SW480 (cell line): ENCODE measurements around the gene NIPA2.

ENCODE experiments used
- DNase-seq: peaks from one replicate; pipeline ENCODE4 v3.0.0-alpha.2; 2016; ENCODE audit warnings: low spot score

The NIPA2 gene

DNA sequence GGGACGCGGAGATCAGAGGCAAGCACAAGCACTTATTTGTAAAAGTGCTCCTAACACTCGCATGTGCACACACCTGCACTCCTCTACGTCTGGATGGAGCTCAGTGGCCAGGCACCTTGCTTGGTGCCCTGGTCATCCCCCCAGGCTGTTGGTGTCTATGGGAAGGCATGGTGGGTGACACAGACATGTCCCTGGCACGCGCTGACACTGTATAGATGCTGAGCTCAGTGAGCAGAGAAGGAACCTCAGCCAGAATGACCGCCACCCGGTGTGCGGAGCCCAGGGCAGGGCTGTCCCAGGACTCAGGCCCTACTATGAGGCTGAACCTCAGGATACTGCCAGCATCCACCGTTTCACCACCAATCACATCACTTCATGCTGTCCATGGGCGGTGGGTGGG is 64.5 kb downstream of the NIPA2 start:
- no peak for DNase-seq

DNA sequence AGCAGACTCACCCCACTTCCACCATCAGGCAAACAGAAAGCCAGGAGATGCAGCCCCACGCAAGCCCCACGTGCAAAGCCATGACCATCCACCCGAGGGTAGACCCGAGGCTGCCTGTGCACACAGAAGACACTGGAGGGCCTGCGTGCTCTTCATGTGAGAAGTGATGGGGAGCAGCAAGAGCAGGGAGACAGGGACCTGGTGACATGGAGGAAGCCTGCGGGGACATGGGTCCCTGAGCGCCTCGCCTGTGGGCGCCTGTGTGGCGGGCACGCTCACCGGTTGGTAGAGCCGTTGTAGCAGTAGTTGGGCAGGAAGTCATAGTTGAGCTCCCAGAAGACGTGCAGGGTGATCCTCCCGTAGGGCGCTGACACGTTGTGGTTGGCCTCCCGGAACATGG is 65.0 kb downstream of the NIPA2 start:
- DNase-seq = no peak

DNA sequence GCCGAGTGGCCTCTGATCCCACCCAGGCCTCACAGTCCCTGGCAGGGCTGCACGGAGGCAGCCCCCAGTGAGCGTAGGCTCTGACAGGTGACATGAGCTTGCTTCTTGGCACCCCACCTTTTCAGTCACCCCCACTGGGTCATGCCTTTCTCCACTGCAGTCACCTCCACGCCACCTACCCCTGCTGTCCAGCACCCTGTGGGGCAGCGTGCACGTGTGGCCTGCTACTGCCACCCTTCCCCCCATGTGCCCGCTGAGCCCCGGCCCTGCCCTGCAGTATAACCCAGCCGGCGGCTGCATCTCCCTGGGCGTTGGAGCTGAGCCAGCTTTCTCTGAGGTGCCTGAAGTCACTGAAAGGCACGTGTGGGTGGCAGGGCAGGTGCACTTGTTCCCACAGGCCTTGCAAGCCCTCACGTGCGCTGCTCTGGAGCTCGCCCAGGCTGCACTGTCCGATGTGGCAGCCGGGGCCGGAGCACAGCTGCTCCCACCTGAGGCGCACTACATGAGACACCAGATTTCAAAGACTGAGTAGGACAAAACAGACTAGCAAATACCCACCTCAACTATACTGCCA is 65.6 kb downstream of the NIPA2 start:
- no peak for DNase-seq

DNA sequence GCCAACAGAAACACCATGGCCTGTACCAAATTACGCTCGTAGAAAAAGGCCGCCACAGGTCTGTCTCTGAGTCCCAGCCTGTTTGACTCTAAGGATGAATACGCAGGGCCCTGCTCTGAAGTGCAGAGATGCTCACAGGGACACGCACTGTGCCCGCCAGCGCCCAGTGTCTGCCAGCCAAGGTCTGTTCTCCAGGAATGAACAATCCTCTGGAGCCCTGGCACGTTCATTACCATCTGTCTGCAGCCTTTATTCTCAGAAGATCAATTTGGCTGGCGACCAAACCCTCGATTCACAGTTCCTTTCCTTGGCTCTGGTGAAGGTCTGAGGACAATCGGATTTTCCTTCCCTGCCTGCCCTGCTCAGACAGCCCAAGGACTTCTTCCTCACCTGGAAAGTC is 66.3 kb downstream of the NIPA2 start:
- DNase-seq = no peak

DNA sequence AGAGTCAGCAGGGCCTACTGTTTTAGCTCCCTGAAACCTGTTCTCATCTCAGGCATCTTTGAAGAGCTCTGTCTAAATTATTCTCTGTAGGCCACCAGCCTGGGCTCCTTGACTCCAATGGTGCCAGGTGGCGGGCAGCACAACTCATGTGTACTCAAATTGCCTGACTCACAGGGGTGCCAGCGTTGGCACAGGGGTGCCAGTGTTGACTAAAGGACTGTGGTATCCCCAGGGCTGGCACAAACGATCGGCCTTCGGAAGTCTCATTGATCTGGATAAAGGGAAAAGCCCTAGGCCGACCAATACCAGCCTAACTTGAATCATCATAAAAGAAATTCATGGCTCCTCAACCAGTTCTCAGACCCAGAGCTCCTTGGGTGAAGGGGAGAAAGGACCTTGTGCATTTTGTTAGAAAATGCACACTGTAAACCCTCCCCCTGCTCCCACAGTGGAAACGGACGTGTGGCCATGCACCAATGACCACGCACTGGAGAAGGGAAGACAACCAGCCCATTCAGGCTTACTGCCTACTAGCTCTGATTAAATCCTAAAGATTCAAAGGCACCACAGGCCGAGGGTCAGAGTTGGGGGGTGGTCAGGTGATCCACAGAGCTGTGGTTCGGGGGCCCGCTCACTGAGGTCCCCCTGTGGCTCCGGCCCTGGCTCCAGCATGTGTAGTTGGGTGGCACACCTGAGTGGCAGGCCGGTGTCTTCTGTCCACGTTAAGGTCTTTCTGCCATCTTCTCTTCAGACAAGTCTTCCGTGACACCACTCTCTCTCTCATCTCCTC is 68.9 kb downstream of the NIPA2 start:
- DNase-seq = no peak

DNA sequence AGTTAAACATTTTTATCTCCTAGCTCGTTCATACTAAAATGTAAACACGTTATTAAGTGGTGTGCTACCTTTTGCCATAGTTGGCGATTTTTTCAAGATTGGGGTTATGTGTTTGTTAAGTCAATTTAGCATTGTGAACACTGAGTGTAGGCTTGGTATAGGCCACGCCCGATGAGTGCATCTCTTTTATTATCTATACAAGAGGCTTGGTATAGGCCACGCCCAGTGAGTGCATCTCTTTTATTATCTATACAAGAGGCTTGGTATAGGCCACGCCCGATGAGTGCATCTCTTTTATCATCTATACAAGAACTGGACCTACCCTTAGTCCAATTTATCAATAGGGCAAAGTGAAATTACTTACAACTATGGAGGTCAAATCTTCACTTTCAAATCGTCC is 70.4 kb downstream of the NIPA2 start:
- DNase-seq = no peak

DNA sequence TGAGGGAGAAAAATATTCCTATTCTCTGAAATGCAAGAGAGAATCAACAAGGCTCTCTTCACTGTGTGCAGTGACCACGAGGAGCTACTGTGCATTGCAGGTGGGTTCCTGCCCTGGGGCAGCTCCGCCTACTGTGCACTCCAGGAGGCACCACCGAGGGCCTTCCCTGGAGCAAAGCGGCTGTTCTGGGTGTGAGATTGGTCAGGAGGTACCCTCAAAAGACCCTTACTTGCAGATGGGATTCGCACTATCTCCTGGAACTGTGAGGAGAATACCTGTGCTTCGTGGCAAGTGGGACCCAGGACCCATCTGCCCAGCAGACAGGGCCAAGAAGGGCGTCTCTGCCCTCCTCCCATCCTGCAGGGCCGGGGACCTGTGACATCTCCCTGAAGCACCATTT is 72.8 kb downstream of the NIPA2 start:
- DNase-seq = no peak

DNA sequence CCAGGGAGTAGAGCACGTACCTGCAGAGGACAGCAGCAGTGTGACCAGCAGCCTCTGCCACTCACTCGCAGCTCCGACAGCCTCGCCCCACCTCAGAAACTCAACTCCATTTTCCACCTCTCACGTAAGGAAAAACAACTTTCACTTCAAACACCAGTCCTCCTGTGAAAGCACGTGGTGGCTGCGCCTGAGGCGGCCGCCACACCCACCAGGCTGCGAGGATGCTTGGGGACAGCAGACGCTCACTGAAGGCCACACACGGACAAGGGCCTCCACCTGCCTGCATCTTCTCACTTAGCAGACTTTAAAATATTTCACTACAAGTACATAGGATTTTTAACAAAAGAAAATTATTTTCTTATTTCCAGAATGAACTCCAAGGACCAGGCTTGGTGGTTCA is 73.8 kb downstream of the NIPA2 start:
- no peak for DNase-seq

DNA sequence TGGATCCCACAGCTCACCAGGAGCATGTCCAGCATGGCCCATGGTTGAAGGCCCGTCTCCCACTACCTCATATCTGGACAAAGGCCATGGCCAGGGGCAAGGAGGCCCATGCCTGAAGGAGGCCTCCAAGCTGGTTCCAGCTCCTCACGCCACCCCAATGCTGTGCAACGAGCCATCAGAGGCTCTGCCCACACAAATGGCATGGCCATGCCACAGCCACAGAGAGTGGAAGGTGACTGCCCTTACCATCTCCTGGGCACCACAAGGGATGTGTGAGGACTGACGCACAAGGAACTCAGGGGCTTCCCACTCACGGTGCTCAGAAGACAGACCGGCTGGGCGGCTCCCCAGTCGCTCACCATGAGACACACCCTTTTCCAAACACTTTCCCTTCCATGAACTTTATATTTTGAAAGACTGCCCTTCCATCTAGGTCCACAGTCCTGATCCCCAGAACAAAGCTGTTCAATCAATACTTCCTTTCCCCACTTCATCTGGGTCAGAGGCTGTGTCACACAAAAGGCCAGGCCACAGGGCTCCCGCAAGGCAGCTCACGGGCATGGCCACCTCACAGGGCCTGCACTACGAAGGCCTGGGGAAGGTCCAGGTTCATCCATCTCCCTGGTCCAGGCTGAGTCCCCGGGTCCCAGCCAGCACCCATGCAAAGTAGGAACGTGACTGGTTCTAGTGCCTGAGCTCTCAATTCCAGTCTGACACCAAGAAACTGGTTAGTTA is 75.3 kb downstream of the NIPA2 start:
- DNase-seq = no peak

DNA sequence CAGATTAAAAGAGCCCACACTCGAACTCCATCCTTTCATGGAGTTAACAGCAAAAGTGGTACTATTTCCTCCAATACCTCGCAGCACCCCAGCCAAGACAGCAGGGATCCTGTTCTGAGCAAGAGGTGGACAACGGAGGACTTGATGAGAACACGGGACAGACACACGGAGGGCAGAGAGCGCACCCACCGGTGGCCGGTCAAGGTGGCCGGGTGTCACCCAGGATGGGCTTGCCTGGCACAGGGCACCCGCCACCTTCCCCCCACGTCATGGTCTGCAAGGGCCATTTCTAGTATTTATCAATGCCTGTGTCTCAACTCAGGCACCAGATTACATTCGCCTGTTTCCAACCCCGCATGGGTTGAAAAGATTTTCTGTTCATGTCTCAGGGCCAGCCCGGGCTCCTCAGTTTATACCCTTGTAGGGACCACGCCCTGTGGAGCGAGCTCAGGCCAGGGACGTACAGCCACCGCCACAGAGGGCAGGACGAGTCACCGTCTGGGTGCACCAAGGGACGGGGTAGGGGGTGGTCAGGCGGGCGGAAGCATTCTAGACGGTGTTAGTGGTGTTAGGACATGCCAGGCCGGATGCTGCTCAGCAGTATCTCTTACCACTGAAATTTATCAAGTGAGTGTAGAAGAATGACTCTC is 77.5 kb downstream of the NIPA2 start:
- no peak for DNase-seq

DNA sequence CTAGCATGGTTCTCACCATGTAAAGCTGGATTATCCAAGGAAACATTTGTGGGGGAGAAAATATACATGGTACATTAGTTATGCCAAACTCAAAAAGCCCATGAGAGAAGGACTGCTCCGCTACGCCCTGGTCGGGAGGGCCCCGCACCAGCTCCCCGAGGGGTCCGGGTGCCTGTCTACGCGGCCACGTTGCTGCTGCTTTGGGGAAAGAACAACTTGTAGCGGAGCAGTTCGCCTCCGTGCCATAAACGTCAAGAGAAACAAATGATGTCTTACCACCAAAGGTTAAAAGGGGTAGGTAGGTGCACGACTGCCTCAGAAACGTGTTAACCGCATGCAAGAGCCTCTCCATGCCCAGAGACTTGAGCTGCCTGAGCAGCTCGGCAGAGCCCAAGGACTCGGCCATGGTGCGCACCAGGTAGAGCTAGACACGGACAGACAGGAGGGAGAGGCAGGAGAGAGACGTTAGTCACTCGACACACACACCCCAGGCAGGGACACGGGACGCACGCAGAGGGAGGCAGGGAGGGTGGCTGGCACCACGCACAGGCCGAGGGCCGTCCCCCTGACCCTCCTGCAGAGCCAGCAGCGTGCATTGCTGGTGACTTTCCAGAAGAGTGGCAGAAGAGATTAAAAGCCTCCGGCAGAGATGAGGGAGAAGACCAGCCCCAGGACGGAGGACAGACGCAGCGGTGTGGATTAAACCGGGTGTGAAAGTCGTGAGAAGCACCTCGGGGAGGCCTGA is 78.3 kb downstream of the NIPA2 start:
- DNase-seq = no peak

DNA sequence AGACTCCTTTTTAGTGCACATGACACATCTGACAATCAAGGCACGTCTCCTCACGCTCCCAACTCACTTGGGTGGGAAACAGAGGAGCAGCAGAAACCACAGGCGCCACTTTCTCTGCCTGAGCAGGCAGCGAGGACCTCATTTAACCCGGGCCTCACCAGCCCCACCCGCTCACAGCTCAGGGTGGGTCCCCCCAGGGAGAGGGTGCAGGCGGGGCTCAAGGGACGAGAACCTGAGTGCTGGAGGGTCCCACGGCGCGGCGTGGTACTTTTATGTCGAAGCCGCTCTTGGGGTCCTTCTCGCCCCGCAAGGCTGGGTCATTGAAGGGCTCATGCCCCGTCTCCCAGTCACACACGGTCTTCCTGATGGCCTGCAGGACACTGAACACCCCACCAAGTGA is 79.1 kb downstream of the NIPA2 start:
- no peak for DNase-seq
